Mesenteric fat pad (tissue), 1 donor: ENCODE measurements around the gene URGCP. TPM values are rescaled to one million over a fixed set of nuclear protein-coding genes. Genes with fewer than 3 reads are reported as not detected.

Experiments
- DNase-seq: peaks from one replicate; pipeline ENCODE4 v3.0.0-alpha.2; 2020; ENCODE audit warnings: low spot score
- total RNA-seq: library from RNA; stranded (reverse); fragmentation: NEBNext Ultra II Directional; extraction: Animal tissue kit (Norgen Biotek cat#: 25700); gene quantifications from one replicate; pipeline ENCODE4 v1.2.1, GENCODE V29; 2021
- donor health status: DM: yes; HTN: yes; CAD: no.

URGCP gene
- total RNA-seq, 1 donor from 2014 or later: 44.3 TPM

DNA sequence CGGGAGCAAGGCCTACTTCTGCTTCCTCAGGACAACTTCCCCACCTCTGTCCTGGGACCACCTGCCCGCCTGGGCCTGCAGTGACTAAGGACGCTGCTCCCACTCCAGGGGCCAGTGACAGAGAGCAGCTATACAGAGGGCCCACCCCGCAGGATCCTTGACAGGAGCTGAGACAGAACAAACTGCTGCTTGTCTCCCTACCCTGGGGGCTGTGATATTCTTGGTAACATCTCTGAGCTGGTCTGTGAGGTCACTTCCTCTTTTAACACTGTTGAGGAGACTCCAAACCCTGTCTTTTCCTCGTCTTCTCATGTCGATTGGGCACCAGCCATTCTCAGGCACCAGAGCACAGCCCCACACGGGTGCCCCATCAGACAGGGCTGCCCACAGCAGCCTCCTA lies 30.2 kb downstream of the URGCP start:
- DNase-seq: no peak

GRCh38 chr7:43873300-43873699 lies 33.1 kb downstream of the URGCP start:
- DNase-seq: no peak

DNA sequence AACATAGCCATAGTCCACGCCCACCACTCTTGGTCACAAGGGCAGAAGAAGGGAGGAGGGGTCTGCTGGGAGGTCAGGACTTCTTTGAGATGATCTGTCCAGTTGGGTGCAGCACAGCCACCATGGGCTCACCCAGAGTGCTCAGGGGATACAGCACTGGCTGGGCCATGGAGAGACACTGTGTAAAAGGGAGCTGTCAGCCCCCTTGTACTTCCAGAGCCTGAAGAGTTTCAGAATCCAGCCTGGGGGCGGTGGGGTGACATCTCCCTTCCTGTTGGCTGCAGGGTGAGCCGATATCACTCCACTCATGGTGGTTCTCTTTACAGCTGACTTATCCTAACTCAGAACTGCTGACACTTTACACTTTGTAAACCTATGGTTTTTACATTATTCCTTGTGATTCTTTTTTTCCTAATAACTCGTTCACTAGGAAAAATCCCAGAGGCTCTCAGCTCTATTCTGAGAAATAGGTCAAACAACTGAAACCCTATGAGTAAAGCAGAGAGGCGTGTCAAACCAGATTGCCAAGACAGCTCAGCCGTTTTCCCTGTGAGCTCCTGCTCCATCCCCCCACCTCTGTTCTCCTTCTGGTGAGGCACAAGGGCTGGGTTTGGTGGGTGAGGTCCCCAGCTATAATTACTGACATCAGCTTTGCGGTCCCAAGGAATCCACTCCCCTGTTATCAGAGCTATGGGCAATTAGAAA lies 33.8 kb downstream of the URGCP start:
- DNase-seq: no peak

DNA sequence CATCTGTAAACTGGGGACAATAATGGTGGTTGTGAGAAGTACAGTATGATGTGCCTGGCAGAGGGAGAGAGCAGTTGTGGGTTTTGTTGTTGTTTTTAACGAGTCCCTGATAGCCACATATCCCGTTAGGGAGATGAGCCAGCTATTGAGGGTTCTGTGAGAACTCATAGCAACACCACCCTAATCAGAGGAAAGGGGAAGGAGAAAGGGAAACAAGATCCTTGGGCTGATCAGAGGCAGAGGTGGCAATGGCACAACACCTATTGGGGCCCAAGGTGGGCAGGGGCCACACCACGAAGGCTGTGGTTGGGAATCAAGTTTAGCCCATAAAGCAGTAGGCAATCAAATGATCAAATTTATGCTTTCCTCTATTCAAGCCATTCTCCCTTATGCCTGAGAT lies 35.3 kb downstream of the URGCP start:
- no peak for DNase-seq

DNA sequence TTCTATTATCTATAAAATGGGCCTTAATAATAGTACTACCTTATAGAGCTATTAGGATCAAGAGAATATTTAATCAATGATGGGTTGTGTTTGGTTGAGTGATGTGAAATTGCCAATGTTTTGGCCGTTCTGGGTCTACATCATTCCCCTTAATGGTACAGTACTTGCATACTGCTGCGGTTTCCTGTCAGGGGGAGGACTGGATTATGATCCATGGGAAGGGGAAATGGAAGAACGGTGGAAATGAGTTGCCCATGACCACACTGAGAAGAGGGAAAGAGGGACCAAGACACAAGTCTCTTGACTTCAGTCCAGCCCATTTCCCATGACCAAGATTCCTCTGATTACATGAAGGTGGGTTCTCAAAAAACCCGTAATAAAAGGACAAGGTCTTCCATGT lies 36.1 kb downstream of the URGCP start:
- no peak for DNase-seq

- no peak for DNase-seq
These were observed 36.5 kb downstream of the URGCP start for GRCh38 chr7:43869867-43870240.

DNA sequence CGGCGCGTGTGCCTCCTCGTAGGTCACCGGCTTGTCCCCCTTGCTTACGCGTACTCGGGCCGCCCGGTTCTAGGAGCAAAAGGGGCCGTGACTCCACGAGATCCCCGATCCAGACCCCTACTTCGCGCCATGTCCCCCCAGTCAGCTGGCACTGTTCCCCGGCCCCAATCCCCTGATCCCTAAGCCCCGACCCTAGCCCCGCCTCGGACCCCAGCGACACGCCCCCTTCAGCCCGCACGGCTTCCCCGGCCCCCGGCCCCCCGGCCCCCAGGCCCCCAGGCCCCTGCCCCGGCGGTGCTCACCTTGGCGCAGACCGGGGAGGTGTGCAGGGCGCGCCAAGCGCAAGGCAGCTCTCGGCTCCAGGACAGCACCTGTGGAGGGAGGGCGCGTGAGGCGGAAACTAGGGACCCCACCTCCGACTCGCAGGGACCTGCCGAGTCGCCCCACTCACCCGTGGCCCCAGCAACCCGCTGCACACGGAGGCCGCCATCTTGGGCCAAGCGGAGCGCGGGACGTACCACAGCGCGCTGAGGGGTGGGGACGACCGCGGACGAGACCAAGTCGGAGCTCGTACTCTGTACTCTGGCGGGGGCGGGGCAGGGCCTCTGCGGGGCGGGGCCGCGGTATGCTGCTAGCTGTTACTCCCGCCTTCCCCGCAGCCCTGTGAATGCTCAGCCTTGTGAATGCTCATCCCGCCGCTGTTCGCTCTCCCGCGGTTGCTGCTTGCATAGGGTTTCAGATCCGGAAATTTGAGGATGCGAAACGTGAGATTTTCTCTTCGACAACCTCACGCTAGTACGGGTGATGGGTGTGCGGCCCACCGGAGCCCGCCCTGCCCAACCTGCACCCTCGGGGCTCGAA lies 37.2 kb downstream of the URGCP start, which contains the start of gene MRPS24:
TSS of gene MRPS24 (minus strand) at position 512 of the 861 bp plus-strand sequence. CDS start at position 490, 22 bp downstream.
- peak; percentile 98 for DNase-seq

DNA sequence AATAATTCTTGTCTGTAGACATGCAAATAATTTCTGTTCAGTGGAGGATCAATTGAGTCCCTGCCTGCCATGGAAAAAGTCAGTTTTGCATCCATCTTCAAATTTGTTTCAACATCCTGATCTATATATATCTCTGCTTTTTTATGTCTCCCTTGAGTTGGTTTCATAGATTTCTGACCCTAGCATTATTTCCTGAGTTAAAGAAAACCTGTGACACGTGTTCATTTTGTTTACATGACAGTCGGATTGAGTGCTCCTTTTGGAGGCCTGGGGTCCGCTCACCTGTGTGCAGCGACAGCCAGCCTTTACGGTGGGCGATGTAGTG lies 37.8 kb downstream of the URGCP start:
- no peak for DNase-seq

DNA sequence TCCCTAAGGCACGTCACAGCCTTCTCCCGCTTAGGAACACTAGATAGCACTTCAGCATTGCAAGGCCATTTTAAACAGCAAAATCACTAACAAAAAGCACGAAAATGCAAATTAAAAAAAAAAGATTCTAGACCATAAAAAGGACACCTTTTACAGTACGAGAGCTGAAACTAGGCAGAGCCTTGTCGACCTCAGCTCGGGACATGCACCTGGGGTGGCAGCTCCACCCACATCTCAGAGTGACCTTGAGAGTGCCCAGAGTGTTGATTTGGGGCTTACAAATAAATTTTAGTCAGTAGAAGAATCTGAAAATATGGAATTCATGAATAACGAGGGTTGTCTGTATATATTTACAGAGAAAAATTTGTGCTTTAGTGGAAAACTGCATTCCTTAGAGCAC lies 38.2 kb downstream of the URGCP start:
- no peak for DNase-seq

DNA sequence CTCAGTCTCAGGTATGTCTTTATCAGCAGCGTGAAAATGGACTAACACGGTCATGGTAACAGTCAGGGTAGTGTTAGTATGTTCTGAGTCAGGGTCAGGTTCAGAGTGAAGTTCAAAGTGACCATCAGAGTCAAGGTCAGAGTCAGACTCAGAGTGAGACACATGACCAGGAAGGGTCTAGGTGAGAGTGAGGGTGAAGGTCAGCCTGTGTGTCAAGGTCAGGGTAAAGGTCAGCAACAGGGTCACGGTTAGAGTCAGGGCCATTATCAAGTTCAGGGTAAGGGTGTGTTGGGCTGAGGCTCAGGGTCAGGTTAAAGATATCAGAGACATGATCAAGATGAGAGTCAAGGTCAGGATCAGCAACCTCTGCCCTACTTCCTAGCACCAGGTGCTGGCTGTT lies 41.1 kb downstream of the URGCP start:
- no peak for DNase-seq

GRCh38 chr7:43864126-43864525 lies 42.3 kb downstream of the URGCP start:
- DNase-seq: no peak

DNA sequence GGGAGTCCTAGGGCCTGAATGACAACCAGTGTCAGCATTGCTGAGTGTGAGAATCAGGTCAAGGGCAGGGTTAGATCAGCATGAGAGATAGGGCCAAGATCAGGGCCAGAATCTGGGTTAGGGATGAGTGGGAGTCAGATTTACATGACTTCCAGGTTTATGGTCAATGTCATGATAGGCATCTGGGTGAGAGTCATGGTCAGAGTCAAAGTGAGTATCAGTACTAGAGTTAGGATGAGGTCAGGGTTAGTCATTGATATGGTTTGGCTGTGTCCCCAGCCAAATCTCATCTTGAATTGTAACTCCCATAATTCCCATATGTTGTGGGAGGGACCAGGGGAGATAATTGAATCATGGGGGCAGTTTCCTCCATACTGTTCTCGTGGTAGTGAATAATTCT lies 49.4 kb downstream of the URGCP start:
- no peak for DNase-seq

GRCh38 chr7:43856316-43856715 lies 50.1 kb downstream of the URGCP start:
- DNase-seq: no peak

- no peak for DNase-seq
These were observed 51.2 kb downstream of the URGCP start for GRCh38 chr7:43855176-43855575.

DNA sequence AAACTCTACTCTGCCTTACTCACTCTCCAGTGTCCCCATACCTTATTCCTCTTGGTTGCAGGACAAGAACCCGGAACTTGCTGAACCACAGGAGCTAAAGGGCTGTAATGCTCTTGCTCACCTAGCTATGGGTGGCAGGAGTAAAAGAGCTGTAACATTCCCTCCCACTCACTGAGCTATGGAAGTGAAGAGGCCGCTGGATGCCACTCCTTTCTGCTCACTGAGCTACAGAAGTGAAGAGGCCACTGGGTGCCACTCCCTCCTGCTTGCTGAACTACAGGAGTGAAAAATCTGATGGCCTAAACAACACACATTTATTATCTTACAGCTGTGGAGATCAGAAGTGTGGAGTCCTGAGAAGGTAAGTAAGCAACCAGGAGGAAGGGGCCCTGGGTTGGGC lies 54.6 kb downstream of the URGCP start:
- DNase-seq: no peak

- DNase-seq: no peak
These were observed 55.9 kb downstream of the URGCP start for GRCh38 chr7:43850348-43851116.

DNA sequence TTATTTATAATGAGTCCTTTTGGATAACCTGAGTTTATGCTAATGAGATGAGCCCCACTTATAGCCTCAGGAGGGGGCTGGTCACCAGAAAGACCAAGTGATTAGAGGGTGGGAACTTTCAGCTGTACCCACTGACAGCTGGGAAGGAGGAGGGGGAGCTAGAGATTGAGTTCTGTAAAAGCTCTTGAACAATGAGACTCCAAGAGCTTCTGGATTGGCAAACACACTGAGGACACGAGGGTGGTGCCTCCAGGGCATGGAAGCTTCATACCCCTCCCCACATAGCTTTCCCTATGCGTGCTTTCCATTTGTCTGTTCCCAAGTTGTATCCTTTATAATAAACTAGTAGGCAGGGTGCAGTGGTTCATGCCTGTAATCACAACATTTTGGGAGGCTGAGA lies 57.3 kb downstream of the URGCP start:
- no peak for DNase-seq

GRCh38 chr7:43847496-43847895 lies 58.9 kb downstream of the URGCP start:
- DNase-seq: no peak

GRCh38 chr7:43844662-43845061 lies 61.7 kb downstream of the URGCP start:
- DNase-seq: no peak

- no peak for DNase-seq
These were observed 62.1 kb downstream of the URGCP start for GRCh38 chr7:43844257-43844656.

- DNase-seq: no peak
These were observed 63.1 kb downstream of the URGCP start for GRCh38 chr7:43843296-43843695.

DNA sequence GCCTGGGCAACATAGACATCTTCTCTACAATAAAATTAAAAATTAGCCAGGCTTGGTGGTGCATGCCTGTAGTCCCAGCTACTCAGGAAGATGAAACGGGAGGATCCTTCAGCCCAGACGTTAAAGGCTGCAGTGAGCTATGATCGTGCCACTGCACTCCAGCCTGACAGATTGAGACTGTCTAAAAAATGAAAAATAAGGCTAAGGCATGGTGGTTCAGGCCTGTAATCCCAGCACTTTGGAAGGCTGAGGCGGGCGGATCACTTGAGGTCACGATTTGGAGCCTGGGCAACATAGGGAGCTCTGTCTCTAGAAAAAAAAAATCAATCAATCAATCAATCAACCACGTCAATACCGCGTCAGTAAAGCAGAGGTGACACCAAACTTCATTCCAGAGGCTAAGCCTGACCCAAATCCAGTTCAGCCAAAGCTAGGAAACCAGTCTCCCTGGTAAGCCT lies 68.2 kb downstream of the URGCP start:
- no peak for DNase-seq
